GM18868 (cell line): Measurements from ENCODE around the gene ZNF579.
"Not testable (repeated sequence)": the region's sequence is repeated elsewhere in the genome, so short reads cannot be mapped to it uniquely, and the experiment has no call there.

ENCODE experiments used
- ATAC-seq: cut with Tn5 transposase; IDR thresholded peaks from one replicate; pipeline ENCODE4 v1.9.1; 2021; ENCODE audit warnings: mild to moderate bottlenecking, moderate library complexity; ENCODE audit not compliant: unreplicated experiment

ZNF579 gene

DNA sequence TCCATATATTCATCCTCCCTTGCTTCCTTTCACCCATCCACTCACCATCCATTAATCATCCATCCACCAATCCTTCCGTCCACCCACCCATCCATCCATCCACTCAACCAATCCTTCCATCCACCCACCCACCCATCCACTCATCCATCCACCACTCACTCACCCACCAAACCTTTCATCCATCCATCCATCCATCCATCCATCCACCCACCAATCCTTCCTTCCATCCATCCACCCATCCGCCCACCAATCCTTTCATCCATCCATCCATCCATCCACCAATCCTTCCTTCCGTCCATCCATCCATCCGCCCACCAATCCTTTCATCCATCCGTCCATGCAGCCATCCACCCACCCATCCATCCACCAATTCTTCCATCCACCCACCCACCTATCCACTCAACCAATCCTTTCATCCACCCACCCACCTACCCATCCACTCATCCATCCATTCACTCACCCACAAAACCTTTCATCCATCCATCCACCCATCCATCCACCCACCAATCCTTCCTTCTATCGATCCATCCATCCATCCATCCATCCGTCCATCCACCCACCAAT lies 38.3 kb downstream of the ZNF579 start:
- ATAC-seq: no peak

- no peak for ATAC-seq
Measured at GRCh38 chr19:55541091-55541490, 39.6 kb downstream of the ZNF579 start.

- no peak for ATAC-seq
Measured at GRCh38 chr19:55540619-55541018, 40.0 kb downstream of the ZNF579 start.

DNA sequence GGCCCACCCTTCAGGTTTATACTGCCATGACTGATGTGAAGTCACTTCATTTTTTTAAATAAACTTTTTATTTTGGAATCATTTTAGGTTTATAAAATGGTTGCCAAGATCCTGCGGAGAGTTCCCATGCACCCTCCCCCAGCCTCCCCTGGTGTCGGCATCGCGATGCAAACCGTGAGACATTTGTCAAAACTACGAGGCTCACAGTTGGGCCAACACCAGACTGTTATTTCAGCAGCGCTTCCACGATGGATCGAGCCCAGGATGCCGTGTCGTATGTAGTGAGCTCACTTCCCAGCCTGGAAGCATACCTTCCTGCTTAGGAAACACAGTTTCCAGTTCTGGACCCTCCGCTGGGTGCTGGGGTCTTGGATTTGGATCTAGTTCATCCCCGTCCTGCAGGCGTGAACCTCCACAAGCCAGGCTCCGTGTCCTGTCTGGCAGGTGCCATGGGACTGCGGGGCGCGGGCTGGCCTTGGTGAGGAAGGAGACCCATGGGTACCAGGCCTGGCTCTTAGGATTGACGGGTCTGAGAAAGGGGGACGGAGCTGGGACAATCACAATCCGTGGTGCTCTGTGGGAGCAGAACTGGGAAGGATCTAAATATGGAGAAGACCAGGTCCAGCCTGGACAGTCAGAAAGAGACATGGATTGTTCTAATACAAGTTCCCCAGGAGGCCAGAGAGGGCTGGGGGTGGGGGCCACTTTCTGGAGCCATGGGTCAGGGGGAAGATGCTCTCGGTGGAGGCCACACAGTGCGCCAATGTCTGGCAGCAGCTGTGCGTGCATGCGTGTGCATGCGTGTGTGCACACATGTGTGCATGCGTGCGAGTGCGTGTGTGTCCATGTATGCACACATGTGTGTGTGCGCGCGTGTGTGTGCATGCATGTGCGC lies 41.3 kb downstream of the ZNF579 start:
- ATAC-seq: no peak

GRCh38 chr19:55538132-55538531 lies 42.5 kb downstream of the ZNF579 start:
- ATAC-seq: no peak

DNA sequence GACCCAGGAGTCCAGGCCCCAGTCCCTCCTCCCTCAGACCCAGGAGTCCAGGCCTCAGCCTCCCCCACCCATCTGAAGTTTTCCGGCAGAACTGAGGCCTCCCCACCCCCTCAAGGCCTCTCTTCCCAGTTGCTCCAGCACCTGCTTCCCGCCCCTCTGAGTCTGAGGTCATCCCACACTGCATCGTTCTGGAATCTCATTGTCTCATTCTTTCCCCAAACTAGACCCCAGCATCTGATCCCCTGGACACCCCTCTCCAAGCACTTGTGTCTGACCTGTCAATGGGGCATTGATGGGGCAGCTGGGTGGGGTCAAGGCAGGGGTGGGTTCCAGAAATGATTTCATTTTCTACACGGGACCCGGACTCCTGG lies 42.9 kb downstream of the ZNF579 start:
- no peak for ATAC-seq

DNA sequence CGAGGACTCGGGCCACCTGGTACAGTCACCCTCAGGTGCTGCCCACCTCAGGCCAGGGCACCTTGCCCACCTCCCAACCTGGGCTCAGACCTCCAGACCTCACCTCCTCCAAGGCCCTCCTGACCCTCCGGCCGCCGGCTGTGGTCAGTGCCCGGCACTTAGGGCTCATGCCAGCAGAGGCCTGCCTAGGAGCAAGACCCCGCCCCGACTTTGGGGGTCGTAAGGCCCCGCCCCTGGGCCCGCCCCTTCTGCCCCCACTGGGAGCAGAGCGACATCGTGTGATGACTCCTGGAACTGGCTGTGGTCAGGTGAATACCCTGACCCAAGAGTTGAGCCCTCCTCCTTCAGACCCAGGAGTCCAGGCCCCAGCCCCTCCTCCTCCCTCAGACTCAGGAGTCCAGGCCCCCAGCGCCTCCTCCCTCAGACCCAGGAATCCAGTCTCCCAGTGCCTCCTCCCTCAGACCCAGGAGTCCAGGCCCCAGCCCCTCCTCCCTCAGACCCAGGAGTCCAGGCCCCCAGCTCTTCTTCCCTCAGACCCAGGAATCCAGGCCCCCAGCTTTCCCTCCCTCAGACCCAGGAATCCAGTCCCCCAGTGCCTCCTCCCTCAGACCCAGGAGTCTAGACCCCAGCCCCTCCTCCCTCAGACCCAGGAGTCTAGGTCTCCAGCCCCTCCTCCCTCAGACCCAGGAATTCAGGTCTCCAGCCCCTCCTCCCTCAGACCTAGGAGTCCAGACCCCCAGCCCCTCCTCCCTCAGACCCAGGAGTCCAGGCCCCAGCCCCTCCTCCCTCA lies 43.5 kb downstream of the ZNF579 start, which contains the start of gene SBK2:
TSS of gene SBK2 (minus strand) at position 183 of the 790 bp plus-strand sequence. CDS start 839 bp downstream, outside the sequence.
- no peak for ATAC-seq

DNA sequence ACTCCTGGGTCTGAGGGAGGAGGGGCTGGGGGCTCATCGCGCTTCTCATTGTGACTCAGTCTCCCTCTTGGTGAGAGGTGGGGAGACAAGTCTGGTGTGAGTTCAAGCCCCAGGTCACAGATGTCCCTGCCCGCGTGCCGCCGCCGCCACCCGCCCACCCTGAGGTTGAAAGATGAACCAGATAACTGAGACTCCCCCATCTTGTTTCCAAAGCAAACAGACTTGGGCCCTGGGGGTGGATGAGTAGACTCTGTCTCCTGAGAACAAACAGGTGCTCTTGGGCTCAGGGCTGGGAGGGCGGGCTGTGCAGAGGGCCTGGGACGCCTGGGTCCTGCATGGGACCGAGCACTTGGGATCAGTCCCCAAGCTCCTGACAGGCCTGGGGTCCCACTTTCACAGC lies 44.3 kb downstream of the ZNF579 start:
- no peak for ATAC-seq

- no peak for ATAC-seq
Measured at GRCh38 chr19:55535965-55536350, 44.7 kb downstream of the ZNF579 start.

DNA sequence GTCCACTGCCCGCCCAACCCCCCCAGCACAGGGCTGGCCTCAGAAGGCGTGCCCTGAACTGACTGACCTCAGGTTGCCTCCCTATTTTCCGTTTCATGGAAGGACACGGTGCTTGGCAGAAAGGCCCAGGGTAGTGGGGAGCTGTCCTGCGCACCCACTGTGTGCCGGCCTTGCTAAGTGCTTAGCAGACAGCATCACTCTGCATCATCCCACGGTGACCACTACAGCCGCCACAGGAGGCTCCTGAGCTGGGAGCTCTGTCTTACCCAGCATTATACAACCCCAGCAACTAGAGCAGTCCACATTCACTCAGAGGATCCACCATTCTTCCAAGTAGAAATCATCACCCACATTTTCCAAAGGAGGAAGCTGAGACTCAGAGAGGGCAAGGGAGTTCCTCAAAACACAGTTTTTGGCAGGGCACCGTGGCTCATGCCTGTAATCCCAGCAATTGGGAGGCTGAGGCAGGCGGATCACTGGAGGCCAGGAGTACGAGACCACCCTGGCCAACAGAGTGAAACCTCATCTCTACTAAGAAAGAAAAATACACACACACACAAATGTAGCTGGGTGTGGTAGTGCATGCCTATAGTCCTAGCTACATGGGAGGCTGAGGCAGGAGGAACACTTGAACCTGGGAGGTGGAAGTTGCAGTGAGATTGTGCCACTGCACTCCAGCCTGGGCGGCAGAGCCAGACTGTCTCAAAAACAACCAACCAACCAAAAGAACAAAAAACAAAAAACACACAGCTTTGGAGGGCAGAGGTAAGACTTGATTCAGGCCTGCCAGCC lies 45.3 kb downstream of the ZNF579 start:
- no peak for ATAC-seq

- not testable (repeated sequence) for ATAC-seq
Measured at GRCh38 chr19:55534280-55534679, 46.4 kb downstream of the ZNF579 start.

GRCh38 chr19:55530996-55531395 lies 49.7 kb downstream of the ZNF579 start:
- ATAC-seq: no peak

GRCh38 chr19:55529636-55530234 lies 50.9 kb downstream of the ZNF579 start:
- ATAC-seq: no peak

GRCh38 chr19:55528030-55528803 lies 52.4 kb downstream of the ZNF579 start:
- no peak for ATAC-seq

DNA sequence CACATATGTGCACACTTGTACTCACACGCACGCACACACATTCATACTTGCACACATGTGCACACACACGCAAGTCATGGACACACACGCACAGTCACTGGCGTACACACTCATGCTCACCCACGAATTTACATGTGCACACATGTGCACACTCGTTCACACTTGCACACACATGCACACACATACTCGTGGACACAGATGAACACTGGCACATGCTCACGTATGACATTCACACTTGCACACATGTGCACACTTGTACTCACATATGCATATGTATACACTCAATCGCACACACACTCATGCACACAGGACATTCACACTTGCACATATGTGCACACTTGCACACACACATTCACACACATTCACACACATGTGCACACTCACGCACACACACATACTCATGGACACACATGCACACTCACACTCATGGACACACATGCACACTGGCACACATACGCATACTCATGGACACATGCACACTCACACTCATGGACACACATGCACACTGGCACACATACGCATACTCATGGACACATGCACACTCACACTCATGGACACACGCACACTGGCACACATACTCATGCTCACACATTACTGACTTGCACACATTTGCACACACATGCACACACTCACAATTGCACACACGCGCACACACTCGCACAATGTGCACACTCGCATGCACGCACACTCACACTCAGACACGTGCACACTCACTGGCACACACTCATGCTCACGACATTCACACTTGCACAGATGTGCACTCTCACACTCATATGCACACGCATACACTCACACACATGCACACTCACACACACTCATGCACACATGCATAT lies 53.2 kb downstream of the ZNF579 start:
- ATAC-seq: no peak
